BLaER1 treated with 17β-estradiol and CSF1 and Interleukin-3, amounts not matched to agents 10 nM and 100 nM (cell line): ENCODE data around the gene VARS2.

Experiments used
- H3K27ac ChIP-seq, 11 experiments: shearing (Covaris generic); formaldehyde crosslinking; 2 replicates each; pipeline ENCODE4 v1.8.1; 2022
- H3K27me3 ChIP-seq, 11 experiments: shearing (Covaris generic); formaldehyde crosslinking; 2 replicates each; pipeline ENCODE4 v1.8.1; 2022
- H3K36me3 ChIP-seq, 11 experiments: shearing (Covaris generic); formaldehyde crosslinking; 2 replicates each; pipeline ENCODE4 v1.8.1; 2022
- H3K4me1 ChIP-seq, 10 experiments: shearing (Covaris generic); formaldehyde crosslinking; 2 replicates each; pipeline ENCODE4 v1.8.1; 2022
- H3K4me2 ChIP-seq, 11 experiments: shearing (Covaris generic); formaldehyde crosslinking; 2 replicates each; pipeline ENCODE4 v1.8.1; 2022
- H3K4me3 ChIP-seq, 10 experiments: shearing (Covaris generic); formaldehyde crosslinking; 2 replicates each; pipeline ENCODE4 v1.8.1; 2022
- H3K9ac ChIP-seq, 11 experiments: shearing (Covaris generic); formaldehyde crosslinking; 2 replicates each; pipeline ENCODE4 v1.8.1; 2022
- H3K9me3 ChIP-seq, 11 experiments: shearing (Covaris generic); formaldehyde crosslinking; replicated peaks in 1 of 11; 2 replicates each; pipeline ENCODE4 v1.8.1; 2022
- H4K20me1 ChIP-seq, 11 experiments: shearing (Covaris generic); formaldehyde crosslinking; 2 replicates each; pipeline ENCODE4 v1.8.1; 2022
- Cebpa-rat ChIP-seq, 11 experiments: shearing (Covaris generic); IDR thresholded peaks; 2 replicates each; pipeline ENCODE4 v1.8.1; 2022

VARS2 gene

GRCh38 chr6:30882759-30883684 lies 31.0 kb upstream of the VARS2 start:
- no peaks in the 10 kb centered on the region for H3K9me3 ChIP-seq
- peak overlapping the region; percentile 88 to 100 (median 97) for H3K4me2 ChIP-seq
- peaks cover 0 to 21% (median 13%) of the 10 kb centered on the region in 11 experiments; a peak in 9 of 22 replicates for H4K20me1 ChIP-seq
- no peak for TF ChIP-seq Cebpa-rat (IDR thresholded peaks at IDR 0.05)
- peak overlapping the region; percentile 61 to 84 (median 79); a peak in 20 of 22 replicates for H3K9ac ChIP-seq
- peaks cover 51 to 92% (median 87%) of the 10 kb centered on the region in 10 experiments for H3K4me1 ChIP-seq
- H3K27me3 ChIP-seq: no peaks in the 10 kb centered on the region
- peak overlapping the region; percentile 40 to 78 (median 72); a peak in 19 of 22 replicates for H3K27ac ChIP-seq
- peak overlapping the region; percentile 60 to 78 (median 66); a peak in 17 of 20 replicates for H3K4me3 ChIP-seq
- H3K36me3 ChIP-seq: no peaks in the 10 kb centered on the region

- no peaks in the 10 kb centered on the region for H3K27me3 ChIP-seq
- no peaks in the 10 kb centered on the region for H3K9me3 ChIP-seq
- H3K4me2 ChIP-seq: peak within 1 kb of the TSS; percentile 88 to 100 (median 97)
- TF ChIP-seq Cebpa-rat (IDR thresholded peaks at IDR 0.05): no peak
- peak within 1 kb of the TSS; percentile 61 to 84 (median 79) for H3K9ac ChIP-seq
- peaks cover 48 to 93% (median 88%) of the 10 kb centered on the region in 10 experiments for H3K4me1 ChIP-seq
- peaks cover 2 to 5% (median 3%) of the 10 kb centered on the region in 11 experiments; a peak in 13 of 22 replicates for H3K36me3 ChIP-seq
- H4K20me1 ChIP-seq: peaks cover 0 to 27% (median 13%) of the 10 kb centered on the region in 11 experiments; a peak in 9 of 22 replicates
- H3K27ac ChIP-seq: peak within 1 kb of the TSS; percentile 40 to 78 (median 72); a peak in 21 of 22 replicates
- H3K4me3 ChIP-seq: peak within 1 kb of the TSS; percentile 60 to 78 (median 66)
Observed at GRCh38 chr6:30883685-30884520, 30.1 kb upstream of the VARS2 start, which contains the start of gene DDR1. Gene DDR1, plus strand, starts transcription at chr6:30884519. Its CDS starts 4,211 bp downstream, at chr6:30888730.

- Histone ChIP-seq H3K4me3 (peak overlapping the region; percentile 60 to 78 (median 66)), H4K20me1 (peaks cover 0 to 32% (median 13%) of the 10 kb centered on the region in 11 experiments; a peak in 9 of 22 replicates), H3K27me3 (no peaks in the 10 kb centered on the region), H3K4me1 (peaks cover 47 to 90% (median 83%) of the 10 kb centered on the region in 10 experiments), H3K27ac (peak overlapping the region; percentile 40 to 78 (median 72); a peak in 21 of 22 replicates), H3K4me2 (peak overlapping the region; percentile 88 to 100 (median 97)), H3K9ac (peak overlapping the region; percentile 61 to 84 (median 79)), H3K9me3 (no peaks in the 10 kb centered on the region), H3K36me3 (peaks cover 11 to 14% (median 12%) of the 10 kb centered on the region in 11 experiments; a peak in 17 of 22 replicates)
- no peak for TF ChIP-seq Cebpa-rat (IDR thresholded peaks at IDR 0.05)
Observed at GRCh38 chr6:30884521-30885480, 29.2 kb upstream of the VARS2 start.

GRCh38 chr6:30885481-30885998 lies 28.5 kb upstream of the VARS2 start:
- H3K27ac ChIP-seq: peak overlapping the region in 9 of 11 experiments; percentile 53 to 78 (median 74); a peak in 10 of 22 replicates
- H4K20me1 ChIP-seq: peaks cover 0 to 32% (median 13%) of the 10 kb centered on the region in 11 experiments; a peak in 9 of 22 replicates
- peaks cover 16 to 21% (median 19%) of the 10 kb centered on the region in 11 experiments; a peak in 18 of 22 replicates for H3K36me3 ChIP-seq
- H3K9me3 ChIP-seq: no peaks in the 10 kb centered on the region
- peak overlapping the region; percentile 60 to 78 (median 66) for H3K4me3 ChIP-seq
- TF ChIP-seq Cebpa-rat (IDR thresholded peaks at IDR 0.05): no peak
- peak overlapping the region; percentile 88 to 100 (median 97) for H3K4me2 ChIP-seq
- no peaks in the 10 kb centered on the region for H3K27me3 ChIP-seq
- peak overlapping the region; percentile 61 to 84 (median 79) for H3K9ac ChIP-seq
- H3K4me1 ChIP-seq: peaks cover 43 to 90% (median 84%) of the 10 kb centered on the region in 10 experiments

GRCh38 chr6:30885999-30886896 lies 27.8 kb upstream of the VARS2 start:
- Histone ChIP-seq H3K27me3 (no peaks in the 10 kb centered on the region), H3K4me3 (peak overlapping the region; percentile 60 to 78 (median 66)), H3K4me2 (peak overlapping the region; percentile 88 to 100 (median 97)), H3K4me1 (peaks cover 43 to 85% (median 77%) of the 10 kb centered on the region in 10 experiments), H4K20me1 (peaks cover 0 to 32% (median 13%) of the 10 kb centered on the region in 11 experiments; a peak in 9 of 22 replicates), H3K9me3 (no peaks in the 10 kb centered on the region), H3K9ac (peak overlapping the region; percentile 61 to 84 (median 79); a peak in 21 of 22 replicates), H3K36me3 (peaks cover 21 to 28% (median 26%) of the 10 kb centered on the region in 11 experiments; a peak in 19 of 22 replicates), H3K27ac (peak overlapping the region in 6 of 11 experiments; percentile 19 to 78 (median 51); a peak in 6 of 22 replicates)
- TF ChIP-seq Cebpa-rat (IDR thresholded peaks at IDR 0.05): no peak

GRCh38 chr6:30886897-30887255 lies 27.2 kb upstream of the VARS2 start:
- Histone ChIP-seq H3K4me1 (peaks cover 42 to 78% (median 71%) of the 10 kb centered on the region in 10 experiments), H3K9me3 (no peaks in the 10 kb centered on the region), H3K27me3 (no peaks in the 10 kb centered on the region), H4K20me1 (peaks cover 0 to 32% (median 13%) of the 10 kb centered on the region in 11 experiments; a peak in 9 of 22 replicates), H3K9ac (peak overlapping the region in 5 of 11 experiments; percentile 79 to 84 (median 80); a peak in 4 of 22 replicates), H3K27ac (0 out of 22 replicates have a peak overlapping the region, but pooled peaks of 1 of the 11 experiments have one; percentile 75), H3K4me3 (no peak overlapping the region; a peak in 1 of 20 replicates), H3K4me2 (peak overlapping the region; percentile 88 to 100 (median 97)), H3K36me3 (peaks cover 27 to 34% (median 31%) of the 10 kb centered on the region in 11 experiments; a peak in 19 of 22 replicates)
- no peak for TF ChIP-seq Cebpa-rat (IDR thresholded peaks at IDR 0.05)
